ENCODE results near the gene CISH.

DNA sequence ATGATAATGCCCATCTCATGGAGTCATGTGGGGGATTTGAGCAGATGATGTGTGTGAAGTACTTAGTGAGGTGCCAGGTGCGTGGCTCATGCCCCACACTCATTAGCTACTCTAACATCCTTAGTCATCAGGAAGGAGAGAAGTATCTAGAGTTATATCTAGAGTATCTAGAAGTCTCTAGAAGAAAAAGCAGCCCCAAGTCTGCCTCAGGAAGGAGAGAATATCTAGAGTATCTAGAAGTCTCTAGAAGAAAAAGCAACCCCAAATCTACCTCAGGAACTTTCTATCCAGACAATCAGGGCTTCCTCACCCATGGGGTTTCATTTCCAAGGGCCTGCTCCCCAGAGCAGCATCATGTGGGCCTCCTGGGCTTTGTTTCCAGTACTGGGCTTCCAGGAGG lies 38.4 kb upstream of the CISH start:
- TF ChIP-seq FOXP2 (optimal IDR thresholded peaks at IDR 0.05; ENCODE audit: control extremely low read depth, extremely low read length, insufficient read depth) = no peak
- TF ChIP-seq EZH2 (IDR thresholded peaks at IDR 0.05) = no peak
- TF ChIP-seq POLR2AphosphoS5 (IDR thresholded peaks at IDR 0.05; ENCODE audit: borderline replicate concordance, low read depth, low read length) = no peak

Measured in SK-N-MC (cell line).